ENCODE results near the gene PAX9.

The PAX9 gene

GRCh38 chr14:36655571-36655962, 6.1 kb upstream of the PAX9 start:
- H3K27me3 ChIP-seq (ENCODE audit: control insufficient read depth, insufficient read depth, low read length): no peaks in the 10 kb centered on the region
- H3K36me3 ChIP-seq (ENCODE audit: control insufficient read depth, insufficient read depth, low read length): no peaks in the 10 kb centered on the region
- no peaks in the 10 kb centered on the region for H3K9me3 ChIP-seq (ENCODE audit: control insufficient read depth, low read length)
- no peak for TF ChIP-seq CTCF (IDR thresholded peaks at IDR 0.05)
- H3K79me2 ChIP-seq: peaks cover 40% of the 10 kb centered on the region
- peak overlapping the region; percentile 72 for H2AFZ ChIP-seq
- peak overlapping the region; percentile 98 for H3K4me3 ChIP-seq (ENCODE audit: low read depth, low read length)
- H3K27ac ChIP-seq: peak overlapping the region; percentile 99
- no peak overlapping the region for H3K9ac ChIP-seq
- H3K4me1 ChIP-seq: peaks cover 4% of the 10 kb centered on the region
- peak overlapping the region; percentile 99 for H3K4me2 ChIP-seq (ENCODE audit: low read length)

DNA sequence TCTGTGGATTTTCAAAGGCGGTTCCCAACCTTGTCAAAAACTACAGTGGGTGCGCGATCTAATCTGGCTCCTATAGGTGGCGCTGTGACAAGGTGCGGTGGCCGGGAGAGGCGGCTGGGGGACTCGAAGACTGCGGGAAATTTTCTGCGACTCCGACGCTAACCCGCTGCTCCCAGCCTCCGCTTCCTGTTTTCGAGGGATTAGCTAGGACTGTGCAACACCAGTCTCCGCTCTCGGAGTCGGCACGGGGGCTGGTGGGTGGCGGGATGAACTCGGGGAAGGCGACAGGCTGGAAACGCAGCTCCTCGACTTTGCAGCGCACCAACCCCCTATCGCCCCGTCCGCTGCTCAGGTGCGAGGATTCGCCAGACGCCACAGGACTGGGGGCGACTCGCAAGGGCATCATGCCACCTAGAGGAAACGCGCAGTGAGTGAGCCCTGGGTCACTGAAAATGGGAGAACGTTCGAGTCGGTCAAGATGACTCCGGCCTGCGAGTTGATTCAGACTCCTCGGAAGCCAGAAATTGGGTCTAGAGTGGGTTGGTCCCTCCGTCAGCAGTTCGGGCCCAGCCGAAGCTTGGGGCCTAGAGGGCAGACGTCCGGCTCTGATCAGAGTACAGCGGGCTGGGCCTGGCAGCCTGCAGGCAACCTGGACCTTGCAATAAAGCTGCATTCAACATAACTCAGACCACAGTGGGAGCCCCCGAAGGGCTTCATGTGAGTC, 5.5 kb upstream of the PAX9 start:
- Histone ChIP-seq H3K4me1 (peaks cover 4% of the 10 kb centered on the region), H3K4me3 (ENCODE audit: low read depth, low read length) (peak overlapping the region; percentile 98), H2AFZ (peak overlapping the region; percentile 72), H3K36me3 (ENCODE audit: control insufficient read depth, insufficient read depth, low read length) (no peaks in the 10 kb centered on the region), H3K9me3 (ENCODE audit: control insufficient read depth, low read length) (no peaks in the 10 kb centered on the region), H3K79me2 (peaks cover 46% of the 10 kb centered on the region), H3K27me3 (ENCODE audit: control insufficient read depth, insufficient read depth, low read length) (no peaks in the 10 kb centered on the region), H3K4me2 (ENCODE audit: low read length) (peak overlapping the region; percentile 99), H3K9ac (peak overlapping the region; percentile 99), H3K27ac (peak overlapping the region; percentile 99)
- peak; percentile 84 for TF ChIP-seq CTCF (IDR thresholded peaks at IDR 0.05)

GRCh38 chr14:36656687-36657398, 4.8 kb upstream of the PAX9 start:
- Histone ChIP-seq H3K4me1 (peaks cover 4% of the 10 kb centered on the region), H3K9ac (peak overlapping the region; percentile 99), H3K79me2 (peaks cover 46% of the 10 kb centered on the region), H3K4me2 (ENCODE audit: low read length) (peak overlapping the region; percentile 99), H3K27me3 (ENCODE audit: control insufficient read depth, insufficient read depth, low read length) (no peaks in the 10 kb centered on the region), H3K4me3 (ENCODE audit: low read depth, low read length) (peak overlapping the region; percentile 98), H3K36me3 (ENCODE audit: control insufficient read depth, insufficient read depth, low read length) (no peaks in the 10 kb centered on the region), H2AFZ (peak overlapping the region; percentile 72), H3K27ac (peak overlapping the region; percentile 99), H3K9me3 (ENCODE audit: control insufficient read depth, low read length) (no peaks in the 10 kb centered on the region)
- TF ChIP-seq CTCF (IDR thresholded peaks at IDR 0.05): no peak

GRCh38 chr14:36657399-36658122, 4.1 kb upstream of the PAX9 start:
- H3K4me1 ChIP-seq: peaks cover 4% of the 10 kb centered on the region
- peak overlapping the region; percentile 99 for H3K9ac ChIP-seq
- peaks cover 50% of the 10 kb centered on the region for H3K79me2 ChIP-seq
- no peaks in the 10 kb centered on the region for H3K9me3 ChIP-seq (ENCODE audit: control insufficient read depth, low read length)
- H2AFZ ChIP-seq: peak overlapping the region; percentile 72
- no peaks in the 10 kb centered on the region for H3K36me3 ChIP-seq (ENCODE audit: control insufficient read depth, insufficient read depth, low read length)
- no peaks in the 10 kb centered on the region for H3K27me3 ChIP-seq (ENCODE audit: control insufficient read depth, insufficient read depth, low read length)
- H3K4me3 ChIP-seq (ENCODE audit: low read depth, low read length): peak overlapping the region; percentile 98
- peak overlapping the region; percentile 99 for H3K4me2 ChIP-seq (ENCODE audit: low read length)
- TF ChIP-seq CTCF (IDR thresholded peaks at IDR 0.05): no peak
- H3K27ac ChIP-seq: peak overlapping the region; percentile 99

Data from parathyroid adenoma (tissue), 2 donors.